Right renal pelvis (tissue), 4 donors: ENCODE results near the gene CXCL11. TPM values are rescaled to one million over a fixed set of nuclear protein-coding genes. Genes with fewer than 3 reads are reported as not detected.
"Not testable (repeated sequence)": the region's sequence is repeated elsewhere in the genome, so short reads cannot be mapped to it uniquely, and the experiment has no call there.

Experiments
- DNase-seq, 4 donors: peaks; one replicate each; pipeline ENCODE4 v3.0.0-alpha.2; 2013; ENCODE audit warnings: low read depth in 4 of 4, low spot score in 3 of 4, missing footprints in 1 of 4
- polyA plus RNA-seq, 4 donors: library from polyadenylated mRNA; unstranded; fragments of 120-200 nt; gene quantifications; one replicate each; pipeline ENCODE4 v1.2.1, GENCODE V29; 2013; ENCODE audit not compliant: insufficient read length in 4 of 4

The CXCL11 gene
- polyA plus RNA-seq, 4 donors: 0.33 to 0.45 (median 0.41) TPM

GRCh38 chr4:76003620-76004019, 32.2 kb downstream of the CXCL11 start:
- DNase-seq: no peak

GRCh38 chr4:76003035-76003434, 32.8 kb downstream of the CXCL11 start:
- no peak for DNase-seq

DNA sequence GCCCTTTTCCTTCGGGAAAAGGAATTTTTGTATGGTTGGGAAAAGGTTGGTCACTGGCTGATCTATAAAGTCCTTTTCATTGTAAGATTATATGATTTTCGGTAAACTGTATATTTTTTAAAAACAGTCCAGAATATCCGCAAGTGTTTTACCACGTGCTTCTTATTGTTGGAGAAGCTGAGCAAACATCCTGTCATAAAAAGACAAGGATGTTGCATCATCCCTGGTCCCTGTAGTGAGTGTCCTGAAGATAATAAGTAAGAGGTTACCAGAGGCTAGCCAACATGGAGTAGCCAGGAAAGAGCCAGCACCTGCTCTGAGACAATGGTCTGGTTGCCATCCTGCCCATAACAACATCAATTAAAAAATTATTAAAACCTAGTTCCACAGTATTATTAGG, 33.7 kb downstream of the CXCL11 start:
- DNase-seq: no peak

DNA sequence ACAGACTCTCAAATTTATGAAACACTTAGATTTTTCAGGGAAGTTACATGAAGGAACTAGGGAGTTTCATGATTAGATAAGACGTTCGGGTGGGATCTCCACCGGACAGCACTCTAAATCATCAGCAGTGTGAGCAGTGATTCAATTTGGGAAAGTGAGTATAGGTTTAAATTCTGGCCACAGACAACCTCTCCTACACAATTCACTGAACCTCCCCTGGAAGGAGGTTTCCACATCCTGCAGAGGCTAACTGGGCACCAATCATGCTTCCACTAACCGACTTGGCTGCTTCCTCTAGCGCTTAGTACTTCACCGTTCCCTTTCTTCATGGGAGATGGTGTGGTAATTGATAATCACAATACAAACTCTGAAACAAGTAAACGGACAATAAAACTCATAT, 34.2 kb downstream of the CXCL11 start:
- DNase-seq: no peak

DNA sequence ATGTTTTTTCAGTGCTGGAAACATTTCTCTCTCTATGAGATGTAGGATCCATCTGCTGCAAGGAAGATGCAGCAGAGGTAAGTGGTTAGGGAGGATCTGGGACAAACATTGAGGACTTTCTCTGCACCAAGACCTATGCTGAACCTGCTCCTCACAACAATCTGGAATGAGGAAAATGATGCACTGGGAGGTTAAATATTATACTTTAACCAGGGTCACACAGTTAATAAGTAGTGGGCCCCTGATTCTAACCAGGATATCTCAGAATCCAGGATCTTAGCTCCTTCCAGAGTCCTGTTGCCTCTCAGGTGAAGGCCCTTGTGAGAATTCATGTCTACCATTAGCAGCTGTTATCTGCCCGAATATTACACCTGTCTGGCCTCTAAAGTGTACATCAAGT, 35.6 kb downstream of the CXCL11 start:
- no peak for DNase-seq

GRCh38 chr4:75998525-75999147, 37.2 kb downstream of the CXCL11 start:
- DNase-seq: not testable (repeated sequence)

GRCh38 chr4:75997946-75998345, 37.9 kb downstream of the CXCL11 start:
- no peak for DNase-seq

DNA sequence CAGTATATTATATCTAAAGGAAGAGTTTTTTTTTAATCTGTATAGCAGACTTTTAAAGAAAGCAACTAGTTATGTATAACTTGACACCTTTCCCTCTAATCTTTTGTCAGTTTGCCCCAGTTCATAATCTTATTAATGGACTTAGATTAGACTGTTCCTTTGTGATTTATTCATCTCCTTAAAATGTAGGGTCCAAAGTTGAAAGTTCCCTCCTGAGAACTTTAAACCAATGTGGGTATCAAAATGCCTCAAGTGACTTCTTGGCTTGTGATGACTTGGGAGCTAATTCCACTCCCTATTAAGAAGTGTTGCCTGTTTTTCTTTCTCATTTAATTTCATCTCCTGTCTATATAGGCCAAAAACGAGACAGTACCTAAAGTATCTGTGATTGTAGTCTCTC, 38.8 kb downstream of the CXCL11 start:
- no peak for DNase-seq

- DNase-seq: no peak
Measured at GRCh38 chr4:75995727-75996126, 40.1 kb downstream of the CXCL11 start.

- DNase-seq: no peak
Measured at GRCh38 chr4:75992462-75992861, 43.4 kb downstream of the CXCL11 start.

DNA sequence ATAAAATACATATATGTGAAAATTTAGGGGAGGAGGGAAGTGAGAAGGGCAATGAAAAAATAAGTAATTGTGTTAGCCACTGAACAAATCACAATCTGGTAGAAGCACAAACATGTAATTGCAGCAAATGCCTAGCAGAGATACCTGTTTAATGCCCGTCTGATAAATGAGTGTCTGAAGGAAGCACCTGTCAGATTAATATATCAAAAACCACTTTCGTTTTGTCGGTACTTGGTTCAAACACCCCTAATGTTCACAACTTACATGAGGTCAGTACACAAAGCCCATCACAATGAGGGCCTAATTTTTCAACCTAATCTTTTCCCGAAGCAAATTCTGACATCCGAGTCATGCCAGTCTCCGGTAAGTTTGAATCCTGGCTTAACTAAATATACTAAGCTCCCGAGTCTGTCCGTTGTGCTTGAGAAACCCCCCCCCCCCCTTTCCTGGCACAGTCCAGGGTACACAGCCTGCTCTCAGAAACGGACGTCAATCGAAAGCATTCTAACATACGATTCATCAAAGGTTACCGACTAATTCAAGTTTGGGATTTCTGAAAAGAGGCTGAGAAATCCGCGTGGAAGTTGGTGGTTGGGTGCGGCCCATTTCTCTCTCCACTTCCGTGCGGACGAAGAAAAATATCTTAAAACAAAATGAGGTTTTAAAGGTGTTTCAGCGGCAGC, 45.9 kb downstream of the CXCL11 start:
- DNase-seq: no peak

DNA sequence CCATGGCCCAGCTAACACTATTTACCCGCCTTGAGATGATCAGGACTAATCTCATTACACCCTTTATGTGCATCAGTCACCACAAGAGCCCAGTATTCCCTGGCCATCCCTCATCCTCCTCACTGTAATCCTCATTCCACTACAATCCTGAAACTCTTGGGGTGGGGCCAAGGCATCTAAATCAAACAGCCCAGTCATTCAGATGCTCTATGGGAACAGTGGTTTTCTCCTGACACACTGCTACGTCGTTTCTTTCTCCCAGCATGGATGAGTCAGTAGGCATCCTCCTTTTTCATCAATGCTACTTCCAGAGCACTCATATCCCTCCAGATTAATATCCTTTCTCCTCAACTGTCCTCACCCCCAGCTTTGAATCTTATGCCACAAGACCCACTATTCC, 50.8 kb downstream of the CXCL11 start:
- DNase-seq: no peak

Other genes starting within 250 kb of the CXCL11 start
- gene PPEF2, start 133.6 kb downstream of the CXCL11 start, polyA plus RNA-seq: under 1 TPM in 1 of 4 donors, not detected in 3; 0.30 TPM
- gene NAAA, start 95.1 kb downstream of the CXCL11 start, polyA plus RNA-seq: 10 to 100 TPM; 13.3 to 16.8 (median 14.9) TPM
- 10 to 100 TPM; 45.4 to 56.7 (median 50.1) TPM for gene SDAD1, start 45.1 kb downstream of the CXCL11 start, polyA plus RNA-seq
- under 1 TPM; 0.08 to 0.24 (median 0.16) TPM for gene CXCL9, start 28.6 kb downstream of the CXCL11 start, polyA plus RNA-seq
- gene CXCL10, start 12.6 kb downstream of the CXCL11 start, polyA plus RNA-seq: 1 to 10 TPM; 3.7 to 8.5 (median 5.5) TPM
- under 1 TPM; 0.32 to 0.57 (median 0.42) TPM for gene ART3, start 38.6 kb upstream of the CXCL11 start, polyA plus RNA-seq
- 10 to 100 TPM; 64.7 to 75.4 (median 70.6) TPM for gene NUP54, start 112.3 kb upstream of the CXCL11 start, polyA plus RNA-seq
- gene SCARB2, start 177.8 kb upstream of the CXCL11 start, polyA plus RNA-seq: 100 to 1,000 TPM; 169 to 231 (median 203) TPM
- gene FAM47E, start 215.7 kb upstream of the CXCL11 start, polyA plus RNA-seq: 1 to 10 TPM; 6.1 to 9.6 (median 8.2) TPM